ENCODE measurements around the gene NELL1.

DNA sequence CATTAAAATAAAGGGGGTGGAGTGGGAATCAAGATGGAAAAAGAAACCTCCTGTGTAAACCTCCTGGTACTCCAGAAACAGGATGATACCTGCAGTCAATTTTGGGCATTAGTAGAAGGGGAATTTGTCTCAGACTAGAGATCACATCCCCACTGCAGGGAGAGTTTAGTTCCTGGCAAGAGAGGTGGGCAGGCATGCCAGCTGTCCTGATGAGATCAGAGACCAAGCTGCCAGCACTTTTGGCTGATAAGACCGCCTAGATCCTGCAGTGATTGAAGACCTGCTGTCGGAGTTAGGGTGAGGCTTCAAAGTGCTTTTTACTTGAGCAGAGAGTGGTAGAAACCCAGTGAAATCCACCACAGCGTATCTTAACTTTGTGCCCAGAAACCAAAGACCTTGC is 29.7 kb upstream of the NELL1 start:
- TF ChIP-seq, protein P1, sequence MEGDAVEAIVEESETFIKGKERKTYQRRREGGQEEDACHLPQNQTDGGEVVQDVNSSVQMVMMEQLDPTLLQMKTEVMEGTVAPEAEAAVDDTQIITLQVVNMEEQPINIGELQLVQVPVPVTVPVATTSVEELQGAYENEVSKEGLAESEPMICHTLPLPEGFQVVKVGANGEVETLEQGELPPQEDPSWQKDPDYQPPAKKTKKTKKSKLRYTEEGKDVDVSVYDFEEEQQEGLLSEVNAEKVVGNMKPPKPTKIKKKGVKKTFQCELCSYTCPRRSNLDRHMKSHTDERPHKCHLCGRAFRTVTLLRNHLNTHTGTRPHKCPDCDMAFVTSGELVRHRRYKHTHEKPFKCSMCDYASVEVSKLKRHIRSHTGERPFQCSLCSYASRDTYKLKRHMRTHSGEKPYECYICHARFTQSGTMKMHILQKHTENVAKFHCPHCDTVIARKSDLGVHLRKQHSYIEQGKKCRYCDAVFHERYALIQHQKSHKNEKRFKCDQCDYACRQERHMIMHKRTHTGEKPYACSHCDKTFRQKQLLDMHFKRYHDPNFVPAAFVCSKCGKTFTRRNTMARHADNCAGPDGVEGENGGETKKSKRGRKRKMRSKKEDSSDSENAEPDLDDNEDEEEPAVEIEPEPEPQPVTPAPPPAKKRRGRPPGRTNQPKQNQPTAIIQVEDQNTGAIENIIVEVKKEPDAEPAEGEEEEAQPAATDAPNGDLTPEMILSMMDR (conservative IDR thresholded peaks at IDR 0.05; ENCODE audit: low read length), result no peak
- no peak for TF ChIP-seq EZH2phosphoT487 (IDR thresholded peaks at IDR 0.05; ENCODE audit: borderline replicate concordance)
